ENCODE data around the gene TAT.

The TAT gene

GRCh38 chr16:71557954-71558582 lies 18.8 kb downstream of the TAT start:
- Histone ChIP-seq H3K79me2 (no peaks in the 10 kb centered on the region), H3K4me3 (ENCODE audit: low read depth, low read length) (no peak overlapping the region), H2AFZ (no peak overlapping the region), H3K9me3 (ENCODE audit: control insufficient read depth, low read length) (no peaks in the 10 kb centered on the region), H3K27me3 (ENCODE audit: control insufficient read depth, insufficient read depth, low read length) (no peaks in the 10 kb centered on the region), H3K27ac (no peak overlapping the region), H3K4me2 (ENCODE audit: low read length) (no peak overlapping the region), H3K36me3 (ENCODE audit: control insufficient read depth, insufficient read depth, low read length) (no peaks in the 10 kb centered on the region), H3K4me1 (no peaks in the 10 kb centered on the region), H3K9ac (no peak overlapping the region)
- TF ChIP-seq, protein P1, sequence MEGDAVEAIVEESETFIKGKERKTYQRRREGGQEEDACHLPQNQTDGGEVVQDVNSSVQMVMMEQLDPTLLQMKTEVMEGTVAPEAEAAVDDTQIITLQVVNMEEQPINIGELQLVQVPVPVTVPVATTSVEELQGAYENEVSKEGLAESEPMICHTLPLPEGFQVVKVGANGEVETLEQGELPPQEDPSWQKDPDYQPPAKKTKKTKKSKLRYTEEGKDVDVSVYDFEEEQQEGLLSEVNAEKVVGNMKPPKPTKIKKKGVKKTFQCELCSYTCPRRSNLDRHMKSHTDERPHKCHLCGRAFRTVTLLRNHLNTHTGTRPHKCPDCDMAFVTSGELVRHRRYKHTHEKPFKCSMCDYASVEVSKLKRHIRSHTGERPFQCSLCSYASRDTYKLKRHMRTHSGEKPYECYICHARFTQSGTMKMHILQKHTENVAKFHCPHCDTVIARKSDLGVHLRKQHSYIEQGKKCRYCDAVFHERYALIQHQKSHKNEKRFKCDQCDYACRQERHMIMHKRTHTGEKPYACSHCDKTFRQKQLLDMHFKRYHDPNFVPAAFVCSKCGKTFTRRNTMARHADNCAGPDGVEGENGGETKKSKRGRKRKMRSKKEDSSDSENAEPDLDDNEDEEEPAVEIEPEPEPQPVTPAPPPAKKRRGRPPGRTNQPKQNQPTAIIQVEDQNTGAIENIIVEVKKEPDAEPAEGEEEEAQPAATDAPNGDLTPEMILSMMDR (IDR thresholded peaks at IDR 0.05) = no peak

- Histone ChIP-seq H3K9ac (no peak overlapping the region), H3K27me3 (ENCODE audit: control insufficient read depth, insufficient read depth, low read length) (no peaks in the 10 kb centered on the region), H3K9me3 (ENCODE audit: control insufficient read depth, low read length) (no peaks in the 10 kb centered on the region), H3K36me3 (ENCODE audit: control insufficient read depth, insufficient read depth, low read length) (no peaks in the 10 kb centered on the region), H2AFZ (no peak overlapping the region), H3K4me3 (ENCODE audit: low read depth, low read length) (no peak overlapping the region), H3K79me2 (no peaks in the 10 kb centered on the region), H3K4me2 (ENCODE audit: low read length) (no peak overlapping the region), H3K27ac (no peak overlapping the region), H3K4me1 (no peaks in the 10 kb centered on the region)
- TF ChIP-seq, protein P1 (IDR thresholded peaks at IDR 0.05) = no peak
Measured at GRCh38 chr16:71557299-71557698, 19.6 kb downstream of the TAT start.

DNA sequence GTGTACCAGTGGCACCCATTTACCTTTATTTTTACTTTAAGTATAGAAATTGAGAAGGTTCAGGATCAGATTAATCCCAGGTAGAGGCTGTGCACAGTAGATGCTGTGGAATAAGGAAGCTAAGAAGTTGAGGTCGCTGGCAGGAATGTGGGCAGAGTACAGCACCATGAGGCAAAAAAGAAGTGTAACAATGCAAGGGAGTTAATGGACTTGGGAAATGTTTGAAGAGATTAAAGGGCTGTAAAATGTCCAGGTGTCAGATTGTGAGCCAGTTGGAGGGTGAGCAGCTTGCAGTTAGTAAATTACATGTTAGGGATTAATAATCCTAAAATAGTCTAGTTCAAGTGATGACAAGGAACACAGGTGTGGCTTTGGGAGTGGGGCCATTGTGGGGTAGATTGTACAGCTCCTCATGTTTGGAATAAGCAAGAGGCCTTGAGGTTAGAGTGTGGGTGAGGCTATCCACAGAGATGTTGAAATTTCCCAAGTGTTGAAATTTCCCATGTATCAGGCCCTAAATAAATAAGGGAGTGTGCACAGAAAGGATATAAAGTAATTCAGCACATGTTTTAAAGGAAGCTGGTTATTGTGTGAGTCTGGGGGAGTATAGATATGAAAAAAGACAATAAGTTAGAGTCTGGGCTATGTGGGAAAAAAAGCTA lies 21.5 kb downstream of the TAT start:
- Histone ChIP-seq H3K79me2 (no peaks in the 10 kb centered on the region), H3K4me2 (ENCODE audit: low read length) (no peak overlapping the region), H3K4me3 (ENCODE audit: low read depth, low read length) (no peak overlapping the region), H3K4me1 (no peaks in the 10 kb centered on the region), H2AFZ (no peak overlapping the region), H3K27ac (no peak overlapping the region), H3K36me3 (ENCODE audit: control insufficient read depth, insufficient read depth, low read length) (no peaks in the 10 kb centered on the region), H3K9me3 (ENCODE audit: control insufficient read depth, low read length) (no peaks in the 10 kb centered on the region), H3K27me3 (ENCODE audit: control insufficient read depth, insufficient read depth, low read length) (no peaks in the 10 kb centered on the region), H3K9ac (no peak overlapping the region)
- TF ChIP-seq, protein P1 (IDR thresholded peaks at IDR 0.05) = no peak

GRCh38 chr16:71552698-71553503 lies 24.0 kb downstream of the TAT start:
- Histone ChIP-seq H3K9ac (no peak overlapping the region), H3K36me3 (ENCODE audit: control insufficient read depth, insufficient read depth, low read length) (no peaks in the 10 kb centered on the region), H3K9me3 (ENCODE audit: control insufficient read depth, low read length) (no peaks in the 10 kb centered on the region), H3K27me3 (ENCODE audit: control insufficient read depth, insufficient read depth, low read length) (no peaks in the 10 kb centered on the region), H3K27ac (no peak overlapping the region), H3K4me3 (ENCODE audit: low read depth, low read length) (no peak overlapping the region), H3K4me1 (no peaks in the 10 kb centered on the region), H2AFZ (no peak overlapping the region), H3K79me2 (no peaks in the 10 kb centered on the region), H3K4me2 (ENCODE audit: low read length) (no peak overlapping the region)
- TF ChIP-seq, protein P1 (IDR thresholded peaks at IDR 0.05) = no peak

All from parathyroid adenoma (tissue), 2 donors.